Neural cell (in vitro differentiated cells): ENCODE measurements around the gene B3GALT4. TPM values are rescaled to one million over a fixed set of nuclear protein-coding genes. Genes with fewer than 3 reads are reported as not detected.

ENCODE experiments used
- H2AFZ ChIP-seq: fragments of 200-600, 300-800 bp; sonication (generic), shearing (Covaris generic); 2 replicates; pipeline ENCODE4 v1.6.0; 2014; ENCODE audit warnings: low read depth, mild to moderate bottlenecking, antibody characterized with exemption, low read length, moderate library complexity
- H3F3A ChIP-seq: fragments of 200-600 bp; shearing (Covaris generic); 2 replicates; pipeline ENCODE4 v1.6.1; 2016; ENCODE audit warnings: mild to moderate bottlenecking, moderate library complexity, mixed read lengths, antibody characterized with exemption, low read length; ENCODE audit not compliant: insufficient read depth, poor library complexity, severe bottlenecking
- H3K27ac ChIP-seq: fragments of 200-600, 300-800 bp; sonication (generic), shearing (Covaris generic); 2 replicates; pipeline ENCODE4 v1.5.1; 2014; ENCODE audit warnings: mild to moderate bottlenecking, low read length, moderate library complexity
- H3K27me3 ChIP-seq: fragments of 300-800, 200-600 bp; sonication (generic), shearing (Covaris generic); 2 replicates; pipeline ENCODE4 v1.6.0; 2014; ENCODE audit warnings: mild to moderate bottlenecking, low read depth, low read length, moderate library complexity; ENCODE audit not compliant: insufficient read depth
- H3K36me3 ChIP-seq: fragments of 300-800, 200-600 bp; sonication (generic), shearing (Covaris generic); 2 replicates; pipeline ENCODE4 v1.5.1; 2014; ENCODE audit warnings: mild to moderate bottlenecking, antibody characterized with exemption, low read length, moderate library complexity; ENCODE audit not compliant: insufficient read depth
- H3K4me2 ChIP-seq: fragments of 300-800, 200-600 bp; sonication (generic), shearing (Covaris generic); 2 replicates; pipeline ENCODE4 v1.6.0; 2014; ENCODE audit warnings: mild to moderate bottlenecking, low read length
- H3K4me3 ChIP-seq: fragments of 300-800, 200-600 bp; sonication (generic), shearing (Covaris generic); 2 replicates; pipeline ENCODE4 v1.5.1; 2014; ENCODE audit warnings: mild to moderate bottlenecking, low read length, moderate library complexity
- H3K79me2 ChIP-seq: fragments of 200-600 bp; shearing (Covaris generic); replicated peaks from 2 replicates; pipeline ENCODE4 v1.6.0; 2014; ENCODE audit warnings: mild to moderate bottlenecking, low read length, moderate library complexity; ENCODE audit not compliant: insufficient read depth
- H3K9ac ChIP-seq: fragments of 300-800, 200-600 bp; sonication (generic), shearing (Covaris generic); 2 replicates; pipeline ENCODE4 v1.6.1; 2016; ENCODE audit warnings: mild to moderate bottlenecking, low read length, mixed read lengths
- H3K9me2 ChIP-seq: fragments of 200-600 bp; shearing (Covaris generic); 2 replicates; pipeline ENCODE4 v1.6.1; 2016; ENCODE audit warnings: mild to moderate bottlenecking, low read length, mixed read lengths; ENCODE audit not compliant: insufficient read depth
- H3K9me3 ChIP-seq: fragments of 200-600, 300-800 bp; sonication (generic), shearing (Covaris generic); 2 replicates; pipeline ENCODE4 v1.6.1; 2016; ENCODE audit warnings: mild to moderate bottlenecking, mixed run types, low read length, moderate library complexity, mixed read lengths
- H4K20me1 ChIP-seq: fragments of 200-600 bp; shearing (Covaris generic); 2 replicates; pipeline ENCODE4 v1.6.1; 2016; ENCODE audit warnings: mild to moderate bottlenecking, mixed run types; ENCODE audit not compliant: insufficient read depth
- CTCF ChIP-seq: fragments of 450-650 bp; IDR thresholded peaks from 2 replicates; pipeline ENCODE4 v1.5.1; 2014; ENCODE audit warnings: antibody characterized with exemption, mild to moderate bottlenecking, moderate library complexity; ENCODE audit not compliant: poor library complexity, severe bottlenecking
- EP300 ChIP-seq: fragments of 450-650 bp; conservative IDR thresholded peaks from 2 replicates; pipeline ENCODE4 v1.6.1; 2014; ENCODE audit warnings: antibody characterized with exemption, mild to moderate bottlenecking, moderate library complexity; ENCODE audit not compliant: poor library complexity, severe bottlenecking
- EZH2 ChIP-seq: fragments of 200-600, 300-800 bp; shearing (Covaris generic), sonication (generic); IDR thresholded peaks from 2 replicates; pipeline ENCODE4 v1.6.1; 2014; ENCODE audit warnings: antibody characterized with exemption, low read length, borderline replicate concordance, mild to moderate bottlenecking; ENCODE audit not compliant: insufficient read depth, poor library complexity, severe bottlenecking
- MXI1 ChIP-seq: fragments of 450-650 bp; conservative IDR thresholded peaks from 2 replicates; pipeline ENCODE4 v1.6.1; 2014; ENCODE audit warnings: antibody characterized with exemption, mild to moderate bottlenecking; ENCODE audit not compliant: poor library complexity, severe bottlenecking
- POLR2AphosphoS5 ChIP-seq: IDR thresholded peaks from 2 replicates; pipeline ENCODE4 v1.6.1; 2012
- RAD21 ChIP-seq: fragments of 450-650 bp; conservative IDR thresholded peaks from 2 replicates; pipeline ENCODE4 v1.6.1; 2014; ENCODE audit warnings: antibody characterized with exemption, mild to moderate bottlenecking, moderate library complexity
- REST ChIP-seq: IDR thresholded peaks from 2 replicates; pipeline ENCODE4 v1.6.1; 2012; ENCODE audit warnings: borderline replicate concordance
- SMC3 ChIP-seq: fragments of 450-650 bp; conservative IDR thresholded peaks from 2 replicates; pipeline ENCODE4 v1.6.1; 2014; ENCODE audit warnings: antibody characterized with exemption, mild to moderate bottlenecking, moderate library complexity; ENCODE audit not compliant: poor library complexity
- TAF1 ChIP-seq: IDR thresholded peaks from 2 replicates; pipeline ENCODE4 v1.6.1; 2012; ENCODE audit warnings: low read depth
- polyA plus RNA-seq: library from polyadenylated mRNA; depleted of rRNA; stranded (reverse); fragments of >200 nt; gene quantifications from 2 replicates; pipeline ENCODE4 v1.2.3, GENCODE V29; 2014

The B3GALT4 gene
- polyA plus RNA-seq, 1 donor from 2014 or later, result 2.5 TPM

DNA sequence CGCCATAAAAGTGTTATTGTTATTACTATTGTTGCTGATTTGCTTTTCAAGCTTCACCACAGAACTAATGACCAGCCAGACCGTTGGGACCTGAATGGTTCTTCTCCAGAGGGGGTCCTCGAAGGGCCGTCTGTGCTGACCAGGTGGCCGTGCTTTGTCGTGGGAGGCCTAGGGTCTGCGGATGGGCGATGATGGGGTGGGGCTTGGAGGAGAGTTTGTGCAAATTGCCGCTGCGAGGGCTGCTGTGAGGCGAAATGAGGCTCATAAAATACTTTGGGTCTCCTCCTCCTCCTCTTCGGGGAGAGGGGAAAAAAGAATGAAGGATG is 46.7 kb downstream of the B3GALT4 start:
- Histone ChIP-seq H3K27ac (peak overlapping the region; percentile 74), H3F3A (peaks cover 2% of the 10 kb centered on the region), H3K4me3 (peak overlapping the region; percentile 80), H3K27me3 (no peaks in the 10 kb centered on the region), H3K79me2 (peaks cover 19% of the 10 kb centered on the region), H3K9ac (peak overlapping the region; percentile 76), H3K4me2 (peak overlapping the region; percentile 63), H4K20me1 (no peaks in the 10 kb centered on the region), H3K9me3 (no peaks in the 10 kb centered on the region), H2AFZ (peak overlapping the region; percentile 92), H3K36me3 (peaks cover 4% of the 10 kb centered on the region), H3K9me2 (no peaks in the 10 kb centered on the region)
- TF ChIP-seq RAD21 (no peak), CTCF (no peak), MXI1 (no peak), TAF1 (no peak), EZH2 (no peak), EP300 (no peak), SMC3 (no peak), POLR2AphosphoS5 (no peak), REST (no peak)

- Histone ChIP-seq H3K79me2 (peaks cover 19% of the 10 kb centered on the region), H3K9ac (peak overlapping the region; percentile 76), H3K4me3 (peak overlapping the region; percentile 80), H3K9me2 (no peaks in the 10 kb centered on the region), H4K20me1 (no peaks in the 10 kb centered on the region), H3K9me3 (no peaks in the 10 kb centered on the region), H2AFZ (no peak overlapping the region), H3F3A (no peaks in the 10 kb centered on the region), H3K36me3 (peaks cover 4% of the 10 kb centered on the region), H3K27me3 (no peaks in the 10 kb centered on the region), H3K4me2 (peak overlapping the region; percentile 63), H3K27ac (no peak overlapping the region)
- TF ChIP-seq REST, result no peak
- TF ChIP-seq EP300, result no peak
- TF ChIP-seq TAF1, result no peak
- TF ChIP-seq RAD21, result no peak
- TF ChIP-seq EZH2, result no peak
- no peak for TF ChIP-seq SMC3
- TF ChIP-seq CTCF, result no peak
- no peak for TF ChIP-seq MXI1
Measured at GRCh38 chr6:33324125-33324524, 47.2 kb downstream of the B3GALT4 start.
